ENCODE measurements around the gene FAM237A.

GRCh38 chr2:206614811-206615210, 27.5 kb upstream of the FAM237A start:
- TF ChIP-seq EP300 (IDR thresholded peaks at IDR 0.05; ENCODE audit: borderline replicate concordance in 1 of 2, low read depth in 1 of 2, low read length in 1 of 2), result no peak
- TF ChIP-seq MAX (IDR thresholded peaks at IDR 0.05; ENCODE audit: low read depth), result no peak
- TF ChIP-seq, protein P1, sequence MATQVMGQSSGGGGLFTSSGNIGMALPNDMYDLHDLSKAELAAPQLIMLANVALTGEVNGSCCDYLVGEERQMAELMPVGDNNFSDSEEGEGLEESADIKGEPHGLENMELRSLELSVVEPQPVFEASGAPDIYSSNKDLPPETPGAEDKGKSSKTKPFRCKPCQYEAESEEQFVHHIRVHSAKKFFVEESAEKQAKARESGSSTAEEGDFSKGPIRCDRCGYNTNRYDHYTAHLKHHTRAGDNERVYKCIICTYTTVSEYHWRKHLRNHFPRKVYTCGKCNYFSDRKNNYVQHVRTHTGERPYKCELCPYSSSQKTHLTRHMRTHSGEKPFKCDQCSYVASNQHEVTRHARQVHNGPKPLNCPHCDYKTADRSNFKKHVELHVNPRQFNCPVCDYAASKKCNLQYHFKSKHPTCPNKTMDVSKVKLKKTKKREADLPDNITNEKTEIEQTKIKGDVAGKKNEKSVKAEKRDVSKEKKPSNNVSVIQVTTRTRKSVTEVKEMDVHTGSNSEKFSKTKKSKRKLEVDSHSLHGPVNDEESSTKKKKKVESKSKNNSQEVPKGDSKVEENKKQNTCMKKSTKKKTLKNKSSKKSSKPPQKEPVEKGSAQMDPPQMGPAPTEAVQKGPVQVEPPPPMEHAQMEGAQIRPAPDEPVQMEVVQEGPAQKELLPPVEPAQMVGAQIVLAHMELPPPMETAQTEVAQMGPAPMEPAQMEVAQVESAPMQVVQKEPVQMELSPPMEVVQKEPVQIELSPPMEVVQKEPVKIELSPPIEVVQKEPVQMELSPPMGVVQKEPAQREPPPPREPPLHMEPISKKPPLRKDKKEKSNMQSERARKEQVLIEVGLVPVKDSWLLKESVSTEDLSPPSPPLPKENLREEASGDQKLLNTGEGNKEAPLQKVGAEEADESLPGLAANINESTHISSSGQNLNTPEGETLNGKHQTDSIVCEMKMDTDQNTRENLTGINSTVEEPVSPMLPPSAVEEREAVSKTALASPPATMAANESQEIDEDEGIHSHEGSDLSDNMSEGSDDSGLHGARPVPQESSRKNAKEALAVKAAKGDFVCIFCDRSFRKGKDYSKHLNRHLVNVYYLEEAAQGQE (IDR thresholded peaks at IDR 0.05; ENCODE audit: low read depth, low read length), result no peak

Measured in SK-N-SH (cell line).